Stimulated activated naive B cell treated with anti-CD40 and anti-IgM and Interleukin-4, amounts not matched to agents 10 μg/mL and 1 μg/mL and 100 μg/mL, for 72 hours (primary cell): ENCODE measurements around the gene CEP170B.
"Not testable (repeated sequence)": the region's sequence is repeated elsewhere in the genome, so short reads cannot be mapped to it uniquely, and the experiment has no call there.

Experiments used
- ATAC-seq, 2 donors: fragments of 150-1000 bp; cut with Tn5 transposase; replicated peaks; 2 replicates each; pipeline ENCODE4 v1.10.0; 2021; ENCODE audit warnings: moderate library complexity in 1 of 2
- DNase-seq: peaks from one replicate; pipeline ENCODE4 v3.0.0; 2021
- H3K27ac Mint-ChIP-seq: one replicate; pipeline ENCODE4 v1.8.0; 2022; ENCODE audit warnings: mild to moderate bottlenecking, mixed read lengths
- H3K27me3 Mint-ChIP-seq, 2 donors: one replicate each; pipeline ENCODE4 v1.8.0; 2022; ENCODE audit warnings: mixed read lengths in 2 of 2
- H3K36me3 Mint-ChIP-seq, 2 donors: one replicate each; pipeline ENCODE4 v1.8.0; 2022; ENCODE audit warnings: mixed read lengths in 2 of 2, mild to moderate bottlenecking in 1 of 2
- H3K4me1 Mint-ChIP-seq, 2 donors: one replicate each; pipeline ENCODE4 v1.8.0; 2022; ENCODE audit warnings: mixed read lengths in 2 of 2, mild to moderate bottlenecking in 1 of 2
- H3K4me3 Mint-ChIP-seq, 2 donors: one replicate each; pipeline ENCODE4 v1.8.0; 2022; ENCODE audit warnings: mild to moderate bottlenecking in 2 of 2, mixed read lengths in 2 of 2, moderate library complexity in 1 of 2
- H3K9me3 Mint-ChIP-seq, 2 donors: one replicate each; pipeline ENCODE4 v1.8.0; 2022; ENCODE audit warnings: mixed read lengths in 2 of 2, mild to moderate bottlenecking in 1 of 2

CEP170B gene

GRCh38 chr14:104856869-104857860 is 7.9 kb upstream of the CEP170B start:
- no peaks in the 10 kb centered on the region for H3K4me1 Mint-ChIP-seq
- no peak overlapping the region for H3K27ac Mint-ChIP-seq
- H3K4me3 Mint-ChIP-seq = no peak overlapping the region
- ATAC-seq (no peak), DNase-seq (no peak)
- no peaks in the 10 kb centered on the region for H3K9me3 Mint-ChIP-seq
- no peaks in the 10 kb centered on the region for H3K36me3 Mint-ChIP-seq
- H3K27me3 Mint-ChIP-seq = peaks cover 10 to 11% of the 10 kb centered on the region in 2 donors

- not testable (repeated sequence) for H3K27me3 Mint-ChIP-seq, DNase-seq, H3K27ac Mint-ChIP-seq, H3K4me1 Mint-ChIP-seq, H3K4me3 Mint-ChIP-seq, H3K36me3 Mint-ChIP-seq, ATAC-seq, H3K9me3 Mint-ChIP-seq
Measured at GRCh38 chr14:104857931-104858330, 7.1 kb upstream of the CEP170B start.

- H3K27ac Mint-ChIP-seq = no peak overlapping the region
Measured at GRCh38 chr14:104858811-104859426, 6.1 kb upstream of the CEP170B start.

GRCh38 chr14:104859900-104860299 is 5.2 kb upstream of the CEP170B start:
- peaks cover 0 to 1% of the 10 kb centered on the region in 2 donors for H3K4me1 Mint-ChIP-seq
- ATAC-seq = no peak
- peaks cover 13 to 16% of the 10 kb centered on the region in 2 donors for H3K27me3 Mint-ChIP-seq
- no peaks in the 10 kb centered on the region for H3K9me3 Mint-ChIP-seq
- no peak overlapping the region for H3K4me3 Mint-ChIP-seq
- no peaks in the 10 kb centered on the region for H3K36me3 Mint-ChIP-seq
- H3K27ac Mint-ChIP-seq = no peak overlapping the region
- no peak for DNase-seq

More at GRCh38 chr14:104858811-104859426, 6.1 kb upstream of the CEP170B start:
- peaks cover 9 to 10% of the 10 kb centered on the region in 2 donors for H3K27me3 Mint-ChIP-seq
- no peaks in the 10 kb centered on the region for H3K9me3 Mint-ChIP-seq
- ATAC-seq (no peak), DNase-seq (no peak)
- H3K36me3 Mint-ChIP-seq = no peaks in the 10 kb centered on the region
- no peak overlapping the region for H3K4me3 Mint-ChIP-seq
- no peaks in the 10 kb centered on the region for H3K4me1 Mint-ChIP-seq

- Mint-ChIP-seq H3K9me3 (no peaks in the 10 kb centered on the region), H3K27ac (no peak overlapping the region), H3K27me3 (peaks cover 13 to 16% of the 10 kb centered on the region in 2 donors)
Measured at GRCh38 chr14:104860414-104860813, 4.7 kb upstream of the CEP170B start.

GRCh38 chr14:104863131-104863862 is 1.8 kb upstream of the CEP170B start:
- DNase-seq (no peak), ATAC-seq (no peak)
- Mint-ChIP-seq H3K9me3 (no peaks in the 10 kb centered on the region), H3K4me3 (no peak overlapping the region), H3K4me1 (peaks cover 1 to 6% of the 10 kb centered on the region in 2 donors), H3K27me3 (peaks cover 35 to 41% of the 10 kb centered on the region in 2 donors), H3K36me3 (no peaks in the 10 kb centered on the region), H3K27ac (no peak overlapping the region)

More at GRCh38 chr14:104860414-104860813, 4.7 kb upstream of the CEP170B start:
- Mint-ChIP-seq H3K4me3 (no peak overlapping the region), H3K4me1 (peaks cover 0 to 1% of the 10 kb centered on the region in 2 donors), H3K36me3 (no peaks in the 10 kb centered on the region)
- DNase-seq = no peak
- ATAC-seq = no peak

GRCh38 chr14:104863923-104864266 is 1.2 kb upstream of the CEP170B start:
- no peak overlapping the region for H3K4me3 Mint-ChIP-seq
- DNase-seq (no peak), ATAC-seq (no peak)
- H3K27me3 Mint-ChIP-seq = peaks cover 35 to 47% of the 10 kb centered on the region in 2 donors
- H3K27ac Mint-ChIP-seq = no peak overlapping the region
- peaks cover 1 to 6% of the 10 kb centered on the region in 2 donors for H3K4me1 Mint-ChIP-seq
- no peaks in the 10 kb centered on the region for H3K9me3 Mint-ChIP-seq
- H3K36me3 Mint-ChIP-seq = no peaks in the 10 kb centered on the region

- peak; percentile 15 to 17 for ATAC-seq
- Mint-ChIP-seq H3K4me1 (peaks cover 1 to 6% of the 10 kb centered on the region in 2 donors), H3K27me3 (peaks cover 40 to 53% of the 10 kb centered on the region in 2 donors), H3K27ac (no peak overlapping the region), H3K9me3 (no peaks in the 10 kb centered on the region), H3K36me3 (no peaks in the 10 kb centered on the region), H3K4me3 (peak overlapping the region; percentile 7 to 56)
- no peak for DNase-seq
Measured at GRCh38 chr14:104864267-104865080, 594 bp upstream of the CEP170B start.

GRCh38 chr14:104865631-104866441 is 768 bp downstream of the CEP170B start:
- no peak for DNase-seq
- H3K27ac Mint-ChIP-seq = peak overlapping the region; percentile 88

GRCh38 chr14:104866451-104867370 is 1.6 kb downstream of the CEP170B start:
- ATAC-seq (no peak), DNase-seq (no peak)
- H3K9me3 Mint-ChIP-seq = no peaks in the 10 kb centered on the region
- H3K27me3 Mint-ChIP-seq = peaks cover 55 to 74% of the 10 kb centered on the region in 2 donors
- H3K36me3 Mint-ChIP-seq = peaks cover 0 to 1% of the 10 kb centered on the region in 2 donors
- H3K4me1 Mint-ChIP-seq = peaks cover 5 to 6% of the 10 kb centered on the region in 2 donors
- H3K4me3 Mint-ChIP-seq = peak overlapping the region; percentile 7 to 78
- H3K27ac Mint-ChIP-seq = no peak overlapping the region

More at GRCh38 chr14:104865631-104866441, 768 bp downstream of the CEP170B start:
- Mint-ChIP-seq H3K27me3 (peaks cover 50 to 65% of the 10 kb centered on the region in 2 donors), H3K4me1 (peaks cover 1 to 6% of the 10 kb centered on the region in 2 donors), H3K4me3 (peak overlapping the region; percentile 78 to 81), H3K36me3 (no peaks in the 10 kb centered on the region), H3K9me3 (no peaks in the 10 kb centered on the region)
- ATAC-seq = peak; percentile 67 to 72

- Mint-ChIP-seq H3K27me3 (peaks cover 58 to 80% of the 10 kb centered on the region in 2 donors), H3K36me3 (peaks cover 0 to 1% of the 10 kb centered on the region in 2 donors), H3K4me1 (peaks cover 8 to 9% of the 10 kb centered on the region in 2 donors), H3K4me3 (no peak overlapping the region), H3K9me3 (no peaks in the 10 kb centered on the region), H3K27ac (no peak overlapping the region)
- ATAC-seq (no peak), DNase-seq (no peak)
Measured at GRCh38 chr14:104867371-104868059, 2.4 kb downstream of the CEP170B start.
